Measurements from ENCODE around the gene FNDC8.
"Not testable (repeated sequence)": the region's sequence is repeated elsewhere in the genome, so short reads cannot be mapped to it uniquely, and the experiment has no call there.

The FNDC8 gene

GRCh38 chr17:35174835-35175334, 53.5 kb downstream of the FNDC8 start:
- DNase-seq: no peak

- DNase-seq: no peak
Observed at GRCh38 chr17:35175638-35176415, 54.4 kb downstream of the FNDC8 start.

GRCh38 chr17:35176897-35177296, 55.5 kb downstream of the FNDC8 start:
- no peak for DNase-seq

- not testable (repeated sequence) for DNase-seq
Observed at GRCh38 chr17:35179379-35179778, 58.0 kb downstream of the FNDC8 start.

Measured in NCI-H2029 (cell line).